ENCODE data around the gene NUBP2. TPM values are rescaled to one million over a fixed set of nuclear protein-coding genes. Genes with fewer than 3 reads are reported as not detected.

Gene NUBP2
- total and polyA plus RNA-seq, 10 of the 15 experiments (the other 5 are each of a cell fraction or from before 2014, with no cell fraction given) = 1.9 to 129 (median 51.7) TPM

- intact Hi-C loops (cut with micrococcal nuclease; ENCODE audit: unreplicated experiment) = loop anchor here (5.0 kb wide), 1 partner anchor 64 kb away; the partner anchor contains the start of gene MAPK8IP3
- ChIA-PET CTCF (interaction anchor here (1.9 kb wide), 1 partner anchor 11 kb away, joined by 12 read pairs; the partner anchor contains the start of genes NUBP2 and SPSB3), SMC1A (ENCODE audit: uncharacterized antibody, unreplicated experiment) (interaction anchor here (1.2 kb wide), 1 partner anchor 11 kb away, joined by 4 read pairs; the partner anchor contains the start of genes NUBP2 and SPSB3), RAD21 (ENCODE audit: unreplicated experiment) (interaction anchor here (3.1 kb wide), 1 partner anchor 11 kb away, joined by 22 read pairs; the partner anchor contains the start of genes NUBP2 and SPSB3), POLR2A (interaction anchor here (1.6 to 5.8 kb wide), 2 partner anchors 11 to 64 kb away, joined by 4 to 39 read pairs; partner anchors contain the start of genes NUBP2 and SPSB3)
- Histone ChIP-seq H3K79me2 (ENCODE audit: control insufficient read depth, insufficient read depth, low read length) (peaks cover 43% of the 10 kb centered on the region), H3K4me3 (peak within 1 kb of the TSS; percentile 100), H3K27me3 (replicated peaks in 1 of 2; ENCODE audit: control insufficient read depth in 2 of 2, insufficient read depth in 2 of 2, low read length in 1 of 2) (no peaks in the 10 kb centered on the region), H3K9me3 (replicated peaks; ENCODE audit: control insufficient read depth, insufficient read depth, low read length) (no peaks in the 10 kb centered on the region), H4K20me1 (ENCODE audit: control insufficient read depth, insufficient read depth) (no peaks in the 10 kb centered on the region), H3K36me3 (ENCODE audit: control insufficient read depth in 2 of 2, insufficient read depth in 2 of 2, low read length in 1 of 2) (peaks cover 0 to 20% of the 10 kb centered on the region in 2 experiments; a peak in 3 of 4 replicates), H3K9ac (ENCODE audit: control insufficient read depth, insufficient read depth, low read length) (peak within 1 kb of the TSS; percentile 78), H3K4me2 (ENCODE audit: control insufficient read depth, insufficient read depth) (peak within 1 kb of the TSS; percentile 86), H3K27ac (ENCODE audit: control insufficient read depth, insufficient read depth) (peak within 1 kb of the TSS; percentile 89), H2AFZ (ENCODE audit: control insufficient read depth, low read depth, low read length) (peak within 1 kb of the TSS; percentile 61), H3K4me1 (ENCODE audit: control insufficient read depth, insufficient read depth, low read length) (peaks cover 15% of the 10 kb centered on the region)
- in situ Hi-C loops (cut with MboI) = loop anchor here (5.0 kb wide), 1 partner anchor 59 kb away; no protein-coding TSS in a partner anchor
- under 1% methylated on average over 57 of the region's 79 CpGs for WGBS (ENCODE audit: insufficient coverage, insufficient replicate concordance, low lambda C conversion rate, missing lambda C conversion rate)
- ATAC-seq (peak; percentile 75), FAIRE-seq (peak; percentile 47), DNase-seq (ENCODE audit: low read depth, low spot score) (no peak)
- no TSS peak for BruUV-seq (replicated peaks)
- TF ChIP-seq NR2F1 (conservative IDR thresholded peaks at IDR 0.05) = peak; percentile 56; the same call in 1 of the 2 replicates
- peak; percentile 25; the same call in 1 of the 2 replicates for TF ChIP-seq GATAD2B (conservative IDR thresholded peaks at IDR 0.05; ENCODE audit: low read depth)
- no peak for TF ChIP-seq CBX3 (IDR thresholded peaks at IDR 0.05; ENCODE audit: borderline replicate concordance, low read depth)
- TF ChIP-seq ETV6 (conservative IDR thresholded peaks at IDR 0.05 in 1 of 2, IDR thresholded peaks at IDR 0.05 in 1 of 2; ENCODE audit: borderline replicate concordance in 1 of 2, low read depth in 1 of 2) = no peak
- 0 out of 2 replicates have a peak, but pooled peaks have one; percentile 22 for TF ChIP-seq TCF12 (IDR thresholded peaks at IDR 0.05; ENCODE audit: low read depth, low read length)
- 0 out of 2 replicates have a peak, but pooled peaks have one; percentile 20 for TF ChIP-seq TBL1XR1 (IDR thresholded peaks at IDR 0.05; ENCODE audit: low read depth, low read length)
- TF ChIP-seq IKZF1 (conservative IDR thresholded peaks at IDR 0.05) = peak; percentile 15; the same call in 1 of the 2 replicates
- no peak for TF ChIP-seq ZNF592 (IDR thresholded peaks at IDR 0.05)
- TF ChIP-seq ZNF207 (IDR thresholded peaks at IDR 0.05; ENCODE audit: borderline replicate concordance) = no peak
- no peak for TF ChIP-seq CUX1 (IDR thresholded peaks at IDR 0.05; ENCODE audit: insufficient replicate concordance, low read depth, low read length)
- TF ChIP-seq BACH1 (IDR thresholded peaks at IDR 0.05; ENCODE audit: borderline replicate concordance) = peak; percentile 64; the same call in 1 of the 2 replicates
These were observed 11.4 kb upstream of the NUBP2 start, which contains the start of gene NME3 for GRCh38 chr16:1771188-1771863. Gene NME3, minus strand, starts transcription at chr16:1771543. Its CDS starts 9 bp downstream, at chr16:1771534.
